GM12891 (cell line): ENCODE results near the gene STPG1.

Experiments
- POLR2A ChIP-seq: IDR thresholded peaks from 2 replicates; pipeline ENCODE4 v1.6.1; 2011; ENCODE audit warnings: low read depth, low read length, control low read depth
- SPI1 ChIP-seq: IDR thresholded peaks from 2 replicates; pipeline ENCODE4 v1.6.1; 2011; ENCODE audit warnings: low read depth, low read length, control low read depth

GRCh38 chr1:24386931-24387330 lies 26.7 kb downstream of the STPG1 start:
- no peak for TF ChIP-seq POLR2A
- TF ChIP-seq SPI1, result no peak
